HL-60 (cell line): ENCODE data around the gene C2orf92.

Source experiments
- DNase-seq, 2 experiments: peaks; one replicate each; pipeline ENCODE4 v3.0.0-alpha.2; 2010 to 2020; ENCODE audit warnings: low read depth in 1 of 2, low spot score in 1 of 2
- H3K27ac ChIP-seq: fragments of 250-450 bp; sonication (Bioruptor Pico); replicated peaks from 2 replicates; pipeline ENCODE4 v1.5.1; 2020; ENCODE audit warnings: mild to moderate bottlenecking, moderate library complexity
- H3K27me3 ChIP-seq: fragments of 250-450 bp; sonication (Bioruptor Pico); 2 replicates; pipeline ENCODE4 v1.5.1; 2021; ENCODE audit warnings: mild to moderate bottlenecking, moderate library complexity; ENCODE audit not compliant: insufficient read depth, poor library complexity, severe bottlenecking
- H3K4me3 ChIP-seq: replicated peaks from 2 replicates; pipeline ENCODE4 v1.5.1; 2011; ENCODE audit warnings: mild to moderate bottlenecking, control low read depth, low read length; ENCODE audit not compliant: insufficient read depth
- GABPA ChIP-seq: IDR thresholded peaks from 2 replicates; pipeline ENCODE4 v1.6.1; 2012; ENCODE audit warnings: low read depth
- POLR2AphosphoS5 ChIP-seq: IDR thresholded peaks from 2 replicates; pipeline ENCODE4 v1.6.1; 2012; ENCODE audit warnings: low read depth
- REST ChIP-seq: IDR thresholded peaks from 2 replicates; pipeline ENCODE4 v1.6.1; 2012; ENCODE audit warnings: low read depth; ENCODE audit not compliant: insufficient replicate concordance
- SPI1 ChIP-seq: IDR thresholded peaks from 2 replicates; pipeline ENCODE4 v1.6.1; 2012; ENCODE audit warnings: low read depth, mild to moderate bottlenecking, borderline replicate concordance
- TF ChIP-seq, protein P1 (sequence below): IDR thresholded peaks from one replicate; pipeline ENCODE4 v1.5.1; 2011; ENCODE audit warnings: low read length, control low read depth, inconsistent platforms; ENCODE audit not compliant: insufficient read depth

Gene C2orf92

DNA sequence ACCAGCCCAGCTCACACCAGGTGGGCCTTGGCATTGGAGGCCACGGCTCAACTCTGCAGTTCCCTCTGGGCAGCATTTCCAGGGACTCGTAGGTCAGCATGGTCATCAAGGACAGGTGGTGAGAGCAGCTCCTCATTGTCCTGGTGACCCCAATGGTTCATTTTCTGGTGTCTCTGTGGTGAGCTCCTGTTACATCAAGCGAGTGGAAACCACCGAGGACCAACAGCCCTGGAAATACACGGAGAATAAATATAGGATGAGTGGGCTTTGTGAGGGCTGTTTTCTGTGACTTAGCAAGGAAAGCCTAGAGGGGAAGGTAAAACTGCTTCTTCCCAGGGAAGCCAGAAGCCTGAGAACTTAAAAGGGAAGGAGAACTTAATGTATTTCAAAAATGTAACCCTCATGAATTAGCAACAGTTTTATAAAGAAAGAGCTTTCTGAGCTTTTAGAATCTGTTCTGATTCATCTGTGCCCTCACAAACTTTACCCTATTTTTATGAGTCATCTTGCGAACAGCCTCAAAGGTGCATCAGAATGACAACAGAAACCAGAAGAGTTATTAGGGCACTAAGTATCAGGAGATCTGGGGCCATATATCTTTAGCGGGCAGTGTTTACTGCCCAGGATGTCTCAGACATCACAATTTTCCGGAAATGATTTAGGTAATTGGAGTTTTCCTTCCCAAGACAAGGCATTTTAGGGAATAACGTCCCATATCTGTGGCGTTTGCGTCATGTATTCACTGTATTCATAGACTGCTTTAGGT lies 18.7 kb downstream of the C2orf92 start:
- TF ChIP-seq REST (no peak), POLR2AphosphoS5 (no peak), GABPA (no peak), SPI1 (no peak)
- TF ChIP-seq, protein P1, sequence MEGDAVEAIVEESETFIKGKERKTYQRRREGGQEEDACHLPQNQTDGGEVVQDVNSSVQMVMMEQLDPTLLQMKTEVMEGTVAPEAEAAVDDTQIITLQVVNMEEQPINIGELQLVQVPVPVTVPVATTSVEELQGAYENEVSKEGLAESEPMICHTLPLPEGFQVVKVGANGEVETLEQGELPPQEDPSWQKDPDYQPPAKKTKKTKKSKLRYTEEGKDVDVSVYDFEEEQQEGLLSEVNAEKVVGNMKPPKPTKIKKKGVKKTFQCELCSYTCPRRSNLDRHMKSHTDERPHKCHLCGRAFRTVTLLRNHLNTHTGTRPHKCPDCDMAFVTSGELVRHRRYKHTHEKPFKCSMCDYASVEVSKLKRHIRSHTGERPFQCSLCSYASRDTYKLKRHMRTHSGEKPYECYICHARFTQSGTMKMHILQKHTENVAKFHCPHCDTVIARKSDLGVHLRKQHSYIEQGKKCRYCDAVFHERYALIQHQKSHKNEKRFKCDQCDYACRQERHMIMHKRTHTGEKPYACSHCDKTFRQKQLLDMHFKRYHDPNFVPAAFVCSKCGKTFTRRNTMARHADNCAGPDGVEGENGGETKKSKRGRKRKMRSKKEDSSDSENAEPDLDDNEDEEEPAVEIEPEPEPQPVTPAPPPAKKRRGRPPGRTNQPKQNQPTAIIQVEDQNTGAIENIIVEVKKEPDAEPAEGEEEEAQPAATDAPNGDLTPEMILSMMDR, result no peak
- no peak overlapping the region for H3K4me3 ChIP-seq
- H3K27me3 ChIP-seq, result no peaks in the 10 kb centered on the region
- no peak overlapping the region for H3K27ac ChIP-seq
- no peak for DNase-seq

GRCh38 chr2:97691166-97691565 lies 21.7 kb downstream of the C2orf92 start:
- no peak for DNase-seq

GRCh38 chr2:97693476-97693875 lies 24.0 kb downstream of the C2orf92 start:
- no peaks in the 10 kb centered on the region for H3K27me3 ChIP-seq
- H3K4me3 ChIP-seq, result no peak overlapping the region
- DNase-seq, result no peak
- TF ChIP-seq, protein P1, result no peak
- TF ChIP-seq SPI1 (no peak), POLR2AphosphoS5 (no peak), REST (no peak), GABPA (no peak)
- no peak overlapping the region for H3K27ac ChIP-seq

More at GRCh38 chr2:97691166-97691565, 21.7 kb downstream of the C2orf92 start:
- TF ChIP-seq GABPA (no peak), SPI1 (no peak), REST (no peak), POLR2AphosphoS5 (no peak)
- TF ChIP-seq, protein P1, result no peak
- H3K27ac ChIP-seq, result no peak overlapping the region
- no peaks in the 10 kb centered on the region for H3K27me3 ChIP-seq
- no peak overlapping the region for H3K4me3 ChIP-seq
